Mucosa of stomach (tissue), 1 donor: ENCODE data around the gene ZSCAN18.

Source experiments
- H3K27me3 ChIP-seq: one replicate; pipeline ENCODE4 v1.7.0; 2013; ENCODE audit warnings: mild to moderate bottlenecking, low read length; ENCODE audit not compliant: control insufficient read depth, insufficient read depth
- H3K36me3 ChIP-seq: one replicate; pipeline ENCODE4 v1.7.0; 2013; ENCODE audit warnings: low read length; ENCODE audit not compliant: control insufficient read depth, insufficient read depth
- H3K4me1 ChIP-seq: one replicate; pipeline ENCODE4 v1.7.0; 2013; ENCODE audit warnings: mild to moderate bottlenecking, low read length; ENCODE audit not compliant: control insufficient read depth, insufficient read depth
- H3K4me3 ChIP-seq: one replicate; pipeline ENCODE4 v1.7.0; 2013; ENCODE audit warnings: low read length
- H3K9ac ChIP-seq: one replicate; pipeline ENCODE4 v1.7.0; 2013; ENCODE audit warnings: mild to moderate bottlenecking, low read length, moderate library complexity
- H3K9me3 ChIP-seq: one replicate; pipeline ENCODE4 v1.7.0; 2013; ENCODE audit warnings: mild to moderate bottlenecking, low read length, moderate library complexity; ENCODE audit not compliant: control insufficient read depth
- donor health status: Pancreatic carcinoma.

ZSCAN18 gene

DNA sequence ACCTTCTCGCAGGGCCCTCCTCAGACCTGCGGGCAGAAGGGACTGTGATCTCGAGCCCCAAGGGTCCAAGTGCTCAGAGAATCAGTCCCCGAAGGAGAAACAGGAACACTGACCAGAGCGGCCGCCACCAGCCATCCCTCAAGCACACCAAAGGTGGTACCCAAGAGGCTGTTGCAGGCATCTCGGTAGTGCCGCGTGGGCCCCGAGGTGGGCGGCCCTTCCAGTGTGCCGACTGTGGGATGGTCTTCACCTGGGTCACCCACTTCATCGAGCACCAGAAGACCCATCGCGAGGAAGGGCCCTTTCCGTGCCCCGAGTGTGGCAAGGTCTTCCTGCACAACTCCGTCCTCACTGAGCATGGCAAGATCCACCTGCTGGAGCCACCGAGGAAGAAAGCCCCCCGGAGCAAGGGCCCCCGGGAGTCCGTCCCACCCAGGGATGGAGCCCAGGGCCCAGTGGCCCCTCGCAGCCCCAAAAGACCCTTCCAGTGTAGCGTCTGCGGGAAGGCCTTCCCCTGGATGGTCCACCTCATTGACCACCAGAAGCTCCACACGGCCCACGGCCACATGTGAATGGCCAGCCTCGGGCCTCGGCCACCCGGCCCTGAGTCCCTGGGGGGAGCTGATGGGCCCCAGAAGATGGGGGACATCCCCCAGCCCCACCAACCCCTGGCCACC is 44.4 kb downstream of the ZSCAN18 start:
- Histone ChIP-seq H3K4me3 (no peak overlapping the region), H3K9ac (no peak overlapping the region), H3K27me3 (no peaks in the 10 kb centered on the region), H3K9me3 (no peaks in the 10 kb centered on the region), H3K4me1 (peaks cover 3% of the 10 kb centered on the region), H3K36me3 (no peaks in the 10 kb centered on the region)

- H3K4me1 ChIP-seq: no peaks in the 10 kb centered on the region
- no peak overlapping the region for H3K9ac ChIP-seq
- H3K27me3 ChIP-seq: no peaks in the 10 kb centered on the region
- H3K36me3 ChIP-seq: no peaks in the 10 kb centered on the region
- H3K4me3 ChIP-seq: no peak overlapping the region
- no peaks in the 10 kb centered on the region for H3K9me3 ChIP-seq
These were observed 45.8 kb downstream of the ZSCAN18 start for GRCh38 chr19:58052256-58052655.

- Histone ChIP-seq H3K9ac (no peak overlapping the region), H3K36me3 (no peaks in the 10 kb centered on the region), H3K4me1 (no peaks in the 10 kb centered on the region), H3K27me3 (no peaks in the 10 kb centered on the region), H3K9me3 (no peaks in the 10 kb centered on the region), H3K4me3 (no peak overlapping the region)
These were observed 50.4 kb downstream of the ZSCAN18 start for GRCh38 chr19:58047672-58048071.

GRCh38 chr19:58046856-58047255 is 51.2 kb downstream of the ZSCAN18 start:
- H3K4me1 ChIP-seq: no peaks in the 10 kb centered on the region
- no peak overlapping the region for H3K4me3 ChIP-seq
- no peaks in the 10 kb centered on the region for H3K9me3 ChIP-seq
- H3K27me3 ChIP-seq: no peaks in the 10 kb centered on the region
- H3K36me3 ChIP-seq: no peaks in the 10 kb centered on the region
- no peak overlapping the region for H3K9ac ChIP-seq

- Histone ChIP-seq H3K9ac (no peak overlapping the region), H3K4me3 (no peak overlapping the region), H3K27me3 (no peaks in the 10 kb centered on the region), H3K4me1 (no peaks in the 10 kb centered on the region), H3K9me3 (no peaks in the 10 kb centered on the region), H3K36me3 (no peaks in the 10 kb centered on the region)
These were observed 52.5 kb downstream of the ZSCAN18 start for GRCh38 chr19:58045411-58046050.

- Histone ChIP-seq H3K4me1 (no peaks in the 10 kb centered on the region), H3K9me3 (no peaks in the 10 kb centered on the region), H3K4me3 (no peak overlapping the region), H3K27me3 (no peaks in the 10 kb centered on the region), H3K36me3 (no peaks in the 10 kb centered on the region), H3K9ac (no peak overlapping the region)
These were observed 53.1 kb downstream of the ZSCAN18 start for GRCh38 chr19:58044886-58045285.

- H3K27me3 ChIP-seq: no peaks in the 10 kb centered on the region
- H3K9ac ChIP-seq: no peak overlapping the region
- H3K36me3 ChIP-seq: no peaks in the 10 kb centered on the region
- no peak overlapping the region for H3K4me3 ChIP-seq
- no peaks in the 10 kb centered on the region for H3K9me3 ChIP-seq
- H3K4me1 ChIP-seq: no peaks in the 10 kb centered on the region
These were observed 53.6 kb downstream of the ZSCAN18 start for GRCh38 chr19:58044391-58044790.

GRCh38 chr19:58042495-58043340 is 55.3 kb downstream of the ZSCAN18 start:
- Histone ChIP-seq H3K36me3 (no peaks in the 10 kb centered on the region), H3K9me3 (peaks cover 4% of the 10 kb centered on the region), H3K9ac (no peak overlapping the region), H3K27me3 (no peaks in the 10 kb centered on the region), H3K4me3 (no peak overlapping the region), H3K4me1 (no peaks in the 10 kb centered on the region)

- Histone ChIP-seq H3K36me3 (no peaks in the 10 kb centered on the region), H3K4me3 (no peak overlapping the region), H3K9me3 (peaks cover 4% of the 10 kb centered on the region), H3K9ac (no peak overlapping the region), H3K27me3 (no peaks in the 10 kb centered on the region), H3K4me1 (no peaks in the 10 kb centered on the region)
These were observed 57.1 kb downstream of the ZSCAN18 start for GRCh38 chr19:58040751-58041525.

GRCh38 chr19:58038688-58039204 is 59.3 kb downstream of the ZSCAN18 start:
- H3K27me3 ChIP-seq: no peaks in the 10 kb centered on the region
- no peak overlapping the region for H3K4me3 ChIP-seq
- no peak overlapping the region for H3K9ac ChIP-seq
- no peaks in the 10 kb centered on the region for H3K4me1 ChIP-seq
- H3K9me3 ChIP-seq: peaks cover 4% of the 10 kb centered on the region
- H3K36me3 ChIP-seq: no peaks in the 10 kb centered on the region

DNA sequence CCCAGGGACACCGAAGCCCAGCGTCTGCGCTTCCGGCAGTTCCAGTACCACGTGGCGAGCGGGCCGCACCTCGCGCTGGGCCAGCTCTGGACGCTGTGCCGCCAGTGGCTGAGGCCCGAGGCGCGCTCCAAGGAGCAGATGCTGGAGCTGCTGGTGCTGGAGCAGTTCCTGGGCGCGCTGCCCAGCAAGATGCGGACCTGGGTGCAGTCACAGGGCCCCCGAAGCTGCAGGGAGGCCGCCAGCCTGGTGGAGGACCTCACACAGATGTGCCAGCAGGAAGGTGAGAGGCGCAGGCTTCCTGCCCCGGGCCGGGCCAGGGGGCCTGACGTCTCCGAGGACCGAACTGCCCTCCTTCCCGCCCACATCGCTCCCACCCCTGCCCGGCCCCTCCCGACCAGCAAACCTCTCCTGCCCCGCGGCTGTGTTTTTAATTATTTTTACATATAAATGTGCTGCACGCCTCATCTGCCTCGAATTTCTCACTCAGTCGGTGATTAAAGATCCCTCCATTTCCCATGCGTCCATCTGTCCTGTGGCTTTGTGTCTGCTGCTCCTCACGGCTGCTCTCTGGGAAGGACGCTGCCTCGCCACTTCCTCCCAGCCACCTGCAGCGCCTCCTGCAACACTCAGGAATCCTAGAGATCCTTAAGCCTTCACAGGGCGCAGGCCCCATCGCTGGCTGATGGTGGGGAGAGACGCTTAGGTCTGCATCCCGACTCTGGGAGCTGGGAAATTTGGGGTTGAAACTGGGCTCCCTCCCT is 59.9 kb downstream of the ZSCAN18 start:
- Histone ChIP-seq H3K27me3 (no peaks in the 10 kb centered on the region), H3K9me3 (peaks cover 4% of the 10 kb centered on the region), H3K4me3 (no peak overlapping the region), H3K4me1 (no peaks in the 10 kb centered on the region), H3K9ac (no peak overlapping the region), H3K36me3 (no peaks in the 10 kb centered on the region)
